Measurements from ENCODE around the gene ZBTB11.
"Not testable (repeated sequence)": the region's sequence is repeated elsewhere in the genome, so short reads cannot be mapped to it uniquely, and the experiment has no call there.

Gene ZBTB11

DNA sequence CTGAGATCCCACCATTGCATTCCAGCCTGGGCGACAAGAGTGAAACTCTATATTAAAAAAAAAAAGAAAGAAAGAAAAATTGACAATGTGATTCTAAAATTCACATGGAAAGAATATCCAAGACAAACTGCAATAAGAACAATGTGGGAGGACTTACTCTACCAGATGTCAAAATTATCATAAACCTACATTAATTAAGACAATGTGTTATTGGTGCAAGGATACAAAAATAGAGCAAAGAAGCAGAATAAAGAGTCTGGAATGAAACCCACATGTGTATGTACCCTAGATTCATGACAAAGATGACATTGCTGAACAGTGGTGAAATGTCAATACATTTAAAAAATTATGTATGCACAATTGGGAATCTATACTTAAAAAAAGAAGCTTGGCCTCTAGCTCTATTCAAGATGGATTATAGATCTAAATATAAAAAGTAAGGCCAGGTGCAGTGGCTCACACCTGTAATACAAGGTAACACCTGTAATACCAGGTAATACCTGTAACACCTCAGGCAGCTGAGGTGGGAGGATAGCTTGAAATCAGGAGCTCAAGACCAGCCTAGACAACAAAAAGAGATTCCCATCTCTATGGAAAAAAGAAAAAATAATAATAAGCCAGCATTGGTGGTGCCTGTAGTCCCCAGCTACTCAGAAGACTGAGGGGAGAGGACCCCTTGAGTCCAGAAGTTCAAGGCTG is 45.7 kb downstream of the ZBTB11 start:
- H3K4me3 ChIP-seq (ENCODE audit: low read depth, low read length): no peak overlapping the region
- DNase-seq (ENCODE audit: low read depth): no peak

DNA sequence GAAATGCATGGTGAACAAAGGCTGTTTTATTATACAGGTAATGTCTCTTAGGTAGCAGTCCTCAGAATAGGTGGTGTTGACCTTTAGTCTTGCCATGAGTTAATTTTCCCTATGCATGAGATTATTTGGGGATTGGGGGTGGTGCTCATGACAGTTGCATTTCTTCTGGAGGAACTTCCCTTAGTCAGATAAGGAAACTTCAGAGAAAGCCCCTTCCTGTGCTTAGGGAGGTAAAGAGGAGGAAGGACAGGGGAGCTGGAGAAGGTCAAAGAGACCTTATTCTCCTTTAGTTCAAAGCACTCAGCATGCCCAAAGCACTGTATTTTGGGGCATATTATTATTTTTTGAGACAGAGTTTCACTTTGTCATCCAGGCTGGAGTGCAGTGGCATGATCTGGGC is 47.7 kb downstream of the ZBTB11 start:
- DNase-seq (ENCODE audit: low read depth): no peak
- H3K4me3 ChIP-seq (ENCODE audit: low read depth, low read length): no peak overlapping the region

DNA sequence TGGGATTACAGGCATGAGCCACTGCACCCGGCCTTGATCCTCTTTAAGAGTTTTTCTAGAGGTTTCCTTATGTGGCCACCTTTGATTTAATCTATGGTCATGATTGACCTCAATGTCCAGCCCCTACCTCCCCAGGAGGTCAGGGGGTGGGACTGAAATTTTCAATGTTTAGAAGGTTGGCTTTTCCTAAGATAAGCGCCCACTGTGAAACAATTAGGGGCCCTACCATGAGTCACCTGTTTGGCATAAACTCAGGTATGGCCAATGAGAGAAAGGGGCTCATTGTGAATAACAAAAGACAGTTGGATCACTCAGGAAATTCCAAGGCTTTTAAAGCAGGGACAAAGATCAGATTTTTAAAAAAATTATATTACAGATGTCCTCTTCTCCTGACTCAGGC is 51.1 kb downstream of the ZBTB11 start:
- DNase-seq (ENCODE audit: low read depth): no peak
- H3K4me3 ChIP-seq (ENCODE audit: low read depth, low read length): no peak overlapping the region

DNA sequence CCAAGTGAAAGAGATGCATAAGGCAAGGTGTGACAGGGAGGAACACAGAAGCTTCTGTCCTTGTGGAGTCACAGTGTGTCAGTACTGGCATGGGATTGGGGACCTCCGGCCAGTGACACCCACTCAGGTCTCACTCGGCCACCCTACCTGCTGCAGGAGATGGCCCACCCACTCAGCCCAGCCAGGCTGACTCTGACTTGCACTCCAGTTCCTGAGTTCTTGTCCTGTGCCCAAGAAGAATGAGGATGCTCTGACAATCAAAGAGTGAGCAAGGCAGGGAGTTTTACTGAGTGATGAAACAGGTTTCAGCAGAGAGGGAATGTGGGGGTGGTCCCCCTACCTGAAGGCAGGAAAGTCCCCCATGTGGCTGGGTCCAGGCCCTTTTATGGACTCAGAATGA is 52.1 kb downstream of the ZBTB11 start:
- H3K4me3 ChIP-seq (ENCODE audit: low read depth, low read length): no peak overlapping the region
- no peak for DNase-seq (ENCODE audit: low read depth)

DNA sequence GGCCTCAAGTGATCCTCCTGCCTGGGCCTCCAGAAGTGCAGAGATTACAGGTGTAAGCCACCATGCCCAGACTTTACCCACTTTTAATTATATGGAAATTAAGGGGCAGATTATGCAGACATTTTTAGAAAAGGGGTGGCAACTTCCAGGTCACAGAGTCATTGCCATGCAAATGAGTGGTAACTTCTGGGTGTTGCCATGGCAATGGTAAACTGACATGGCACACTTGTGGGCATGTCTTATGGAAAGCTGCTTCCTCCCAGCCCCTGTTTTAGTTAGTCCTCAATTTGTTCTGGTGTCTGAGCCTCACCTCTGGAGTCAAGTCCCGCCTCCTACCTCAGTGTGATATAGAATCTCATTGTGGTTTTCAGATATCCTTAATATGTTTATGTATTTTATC is 53.3 kb downstream of the ZBTB11 start:
- no peak for DNase-seq (ENCODE audit: low read depth)
- H3K4me3 ChIP-seq (ENCODE audit: low read depth, low read length): no peak overlapping the region

DNA sequence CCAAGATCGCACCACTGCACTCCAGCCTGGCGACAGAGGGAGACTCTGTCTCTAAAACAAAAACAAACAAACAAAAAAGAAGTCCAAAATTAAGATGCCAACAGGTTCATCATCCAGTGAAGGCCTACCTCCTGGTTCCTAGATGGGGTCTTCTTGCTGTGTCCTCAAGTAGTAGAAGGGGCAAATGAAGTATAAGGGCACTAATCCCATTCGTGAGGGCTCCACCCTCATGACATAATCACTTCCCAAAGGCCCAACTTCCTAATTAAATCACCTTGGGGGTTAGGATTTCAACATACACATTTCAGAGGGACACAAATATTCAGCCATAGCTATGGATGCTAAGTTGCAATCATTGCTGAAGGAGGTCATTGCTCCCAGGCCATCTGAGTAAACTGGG is 57.2 kb downstream of the ZBTB11 start:
- DNase-seq (ENCODE audit: low read depth): no peak
- H3K4me3 ChIP-seq (ENCODE audit: low read depth, low read length): no peak overlapping the region

DNA sequence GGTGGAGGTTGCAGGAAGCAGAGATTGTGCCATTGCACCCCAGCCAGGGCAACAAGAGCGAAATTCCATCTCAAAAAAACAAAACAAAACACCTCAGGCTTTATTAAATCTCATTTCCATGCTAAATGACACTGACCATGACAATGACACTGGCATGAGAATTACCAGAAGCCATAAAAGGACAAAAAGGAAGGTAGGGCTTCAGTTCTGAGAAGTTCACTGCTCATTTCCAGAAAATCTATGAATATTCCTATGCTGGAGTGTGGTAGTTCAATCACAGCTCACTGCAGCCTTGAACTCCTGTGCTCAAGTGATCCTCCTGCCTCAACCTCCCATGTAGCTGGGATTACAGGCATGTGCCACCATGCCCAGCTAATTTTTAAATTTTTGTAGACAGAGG is 58.2 kb downstream of the ZBTB11 start:
- no peak overlapping the region for H3K4me3 ChIP-seq (ENCODE audit: low read depth, low read length)
- no peak for DNase-seq (ENCODE audit: low read depth)

DNA sequence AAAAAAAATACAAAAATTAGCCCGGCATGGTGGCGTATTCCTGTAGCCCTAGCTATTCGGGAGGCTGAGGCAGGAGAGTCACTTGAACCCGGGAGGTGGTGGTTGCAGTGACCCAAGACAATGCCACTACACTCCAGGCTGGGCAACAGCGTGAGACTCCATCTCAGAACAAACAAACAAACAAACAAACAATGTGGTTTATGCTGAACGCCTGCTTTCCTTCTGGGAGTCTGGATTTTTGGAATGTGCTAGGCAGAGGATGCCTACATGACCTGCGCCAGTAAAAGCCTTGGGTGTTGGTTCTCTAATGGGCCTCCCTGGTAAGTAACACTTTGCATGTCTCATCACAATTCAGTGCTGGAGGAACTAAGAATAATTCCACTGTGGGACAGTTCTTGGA is 59.5 kb downstream of the ZBTB11 start:
- no peak overlapping the region for H3K4me3 ChIP-seq (ENCODE audit: low read depth, low read length)
- no peak for DNase-seq (ENCODE audit: low read depth)

DNA sequence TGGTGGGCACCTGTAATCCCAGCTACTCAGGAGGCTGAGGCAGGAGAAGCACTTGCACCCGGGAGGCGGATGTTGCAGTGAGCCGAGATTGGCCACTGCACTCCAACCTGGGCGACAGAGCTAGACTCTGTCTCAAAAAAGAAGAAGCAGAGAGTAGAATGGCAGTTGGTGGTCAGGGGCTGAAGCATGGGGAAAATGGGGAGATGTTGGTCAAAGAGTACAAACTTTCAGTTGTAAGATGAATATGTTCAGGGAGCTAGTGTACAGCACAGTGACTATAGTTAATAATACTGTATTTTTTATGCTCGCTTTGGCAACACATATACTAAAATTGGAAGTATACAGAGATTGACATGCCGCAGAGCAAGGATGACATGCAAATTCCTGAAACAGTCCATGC is 61.4 kb downstream of the ZBTB11 start:
- no peak overlapping the region for H3K4me3 ChIP-seq (ENCODE audit: low read depth, low read length)
- DNase-seq (ENCODE audit: low read depth): no peak

DNA sequence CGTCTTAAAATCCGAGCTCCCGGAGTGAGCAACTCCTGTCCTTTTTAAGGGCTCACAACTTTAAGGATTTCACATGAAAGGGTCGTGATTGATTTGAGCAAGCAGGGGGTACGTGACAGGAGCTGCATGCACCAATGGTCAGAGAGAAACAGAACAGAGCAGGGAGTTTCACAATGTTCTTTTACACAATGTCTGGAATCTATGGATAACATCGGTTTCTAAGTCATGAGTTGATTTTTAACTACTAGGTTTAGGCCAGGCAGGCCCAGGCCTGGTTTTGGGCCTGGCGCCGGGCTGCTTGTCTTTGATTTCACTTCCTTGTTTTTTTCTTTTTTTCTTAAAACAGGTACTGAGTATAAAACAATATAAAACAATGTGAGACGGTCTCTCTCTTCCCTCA is 63.9 kb downstream of the ZBTB11 start:
- DNase-seq (ENCODE audit: low read depth); H3K4me3 ChIP-seq (ENCODE audit: low read depth, low read length): not testable (repeated sequence)

DNA sequence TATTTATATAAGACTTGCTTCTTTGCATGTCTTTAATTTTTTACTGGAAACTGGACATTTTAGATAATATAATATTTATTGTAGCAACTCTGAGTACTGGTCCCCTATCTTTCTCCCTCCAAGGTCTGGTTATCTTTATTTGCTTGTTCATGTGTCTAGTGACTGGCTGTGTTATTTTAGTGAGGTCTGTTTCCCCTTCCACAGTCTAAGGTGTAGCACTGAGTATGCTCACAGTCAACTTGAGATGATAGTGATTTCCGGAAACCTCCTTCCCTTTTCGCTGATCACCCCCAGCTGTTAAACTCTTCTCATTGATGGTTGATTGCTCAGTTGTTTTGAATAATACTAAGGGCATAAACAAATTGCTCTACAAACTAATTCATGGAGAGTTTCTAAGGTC is 65.9 kb downstream of the ZBTB11 start:
- no peak overlapping the region for H3K4me3 ChIP-seq (ENCODE audit: low read depth, low read length)
- DNase-seq (ENCODE audit: low read depth): no peak

DNA sequence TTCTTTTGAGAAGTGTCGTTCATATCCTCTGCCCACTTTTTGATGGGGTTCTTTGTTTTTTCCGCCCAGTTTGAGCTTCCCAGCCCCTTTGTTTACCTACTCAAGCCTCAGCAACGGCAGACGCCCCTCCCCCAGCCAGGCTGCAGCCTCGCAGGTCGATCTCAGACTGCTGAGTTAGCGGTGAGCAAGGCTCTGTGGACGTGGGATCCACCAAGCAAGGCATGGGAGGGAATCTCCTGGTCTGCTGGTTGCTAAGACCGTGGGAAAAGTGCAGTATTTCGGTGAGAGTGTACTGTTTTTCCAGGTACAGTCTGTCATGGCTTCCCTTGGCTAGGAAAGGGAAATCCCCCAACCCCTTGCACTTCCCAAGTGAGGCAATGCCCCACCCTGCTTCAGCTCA is 71.5 kb downstream of the ZBTB11 start:
- not testable (repeated sequence) for DNase-seq (ENCODE audit: low read depth); H3K4me3 ChIP-seq (ENCODE audit: low read depth, low read length)

DNA sequence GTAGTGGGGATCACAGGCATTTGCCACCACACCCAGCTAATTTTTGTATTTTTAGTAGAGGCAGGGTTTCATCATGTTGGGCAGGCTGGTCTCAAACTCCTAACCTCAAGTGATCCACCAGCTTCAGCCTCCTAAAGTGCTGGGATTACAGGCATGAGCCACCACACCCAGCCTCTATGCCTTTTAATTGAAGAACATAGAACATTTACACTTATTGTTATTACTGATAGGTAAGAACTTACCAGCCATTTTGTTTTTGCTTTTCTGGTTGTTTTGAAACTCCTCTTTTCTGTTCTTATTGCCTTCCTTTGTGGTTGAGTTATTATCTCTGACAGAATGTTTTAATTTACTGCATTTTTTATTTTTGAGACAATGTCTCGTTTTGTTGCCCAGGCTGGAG is 73.7 kb downstream of the ZBTB11 start:
- H3K4me3 ChIP-seq (ENCODE audit: low read depth, low read length): no peak overlapping the region
- DNase-seq (ENCODE audit: low read depth): no peak

DNA sequence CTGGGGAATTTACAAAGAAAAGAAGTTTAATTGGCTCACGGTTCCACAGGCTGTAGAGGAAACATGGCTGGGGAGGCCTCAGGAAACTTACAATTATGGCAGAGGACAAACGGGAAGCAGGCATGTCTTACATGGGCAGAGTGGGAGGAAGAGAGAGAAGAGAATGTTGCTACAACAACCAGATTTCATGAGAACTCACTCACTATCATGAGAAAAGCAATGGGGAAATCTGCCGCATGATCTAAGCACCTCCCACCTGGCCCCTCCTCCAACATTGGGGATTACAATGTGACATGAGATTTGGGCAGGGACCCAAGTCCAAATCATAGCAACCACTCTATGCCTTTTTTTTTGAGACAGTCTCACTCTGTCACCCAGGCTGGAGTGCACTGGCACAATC is 74.2 kb downstream of the ZBTB11 start:
- DNase-seq (ENCODE audit: low read depth): no peak
- H3K4me3 ChIP-seq (ENCODE audit: low read depth, low read length): no peak overlapping the region
